NOMO-1 (cell line): ENCODE measurements around the gene QSER1.
"Not testable (repeated sequence)": the region's sequence is repeated elsewhere in the genome, so short reads cannot be mapped to it uniquely, and the experiment has no call there.

Source experiments
- DNase-seq, 2 experiments: peaks; one replicate each; lab custom pipeline; 2025; ENCODE audit not compliant: unreplicated experiment in 2 of 2; lab: John Stamatoyannopoulos, UW

The QSER1 gene

DNA sequence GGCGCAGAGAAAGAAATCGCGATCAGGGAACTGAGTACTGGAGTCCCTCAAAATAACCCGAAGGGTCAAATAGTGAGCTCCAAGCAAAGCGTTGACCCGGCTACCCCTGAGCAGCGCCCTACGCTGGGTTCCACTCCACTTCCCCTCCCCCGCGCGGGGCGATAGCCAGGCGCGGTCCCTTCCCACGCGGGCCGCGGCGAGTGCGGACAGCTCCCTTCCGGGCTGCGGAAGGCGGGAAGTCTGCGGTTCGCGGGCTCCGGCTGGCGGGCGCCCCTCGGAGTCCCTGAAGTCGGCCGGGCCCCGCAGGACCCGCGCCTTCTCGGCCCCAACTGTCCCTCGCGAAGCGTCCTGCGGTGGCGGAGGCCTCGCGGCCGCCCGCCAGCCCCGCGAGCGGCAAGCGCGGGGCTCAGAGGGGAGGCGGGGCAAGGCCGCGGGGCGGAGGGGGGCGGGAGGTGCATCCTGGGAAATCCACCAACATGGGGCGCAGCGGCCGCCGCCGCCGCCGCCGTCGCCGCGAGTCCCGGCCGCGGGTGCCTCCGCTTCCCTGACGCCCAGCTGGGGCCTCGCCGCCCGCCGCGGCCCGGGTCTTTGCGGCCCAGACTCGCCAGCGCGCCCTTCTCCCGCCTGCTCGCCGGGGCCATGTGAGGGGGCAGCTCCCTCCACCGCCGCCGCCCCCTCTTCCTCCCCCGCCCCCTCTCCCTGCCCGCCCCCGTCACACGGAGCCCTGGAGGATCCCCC, at the start of gene QSER1:
Gene QSER1, plus strand, starts transcription at position 457 of the 738 bp plus-strand sequence. CDS start 315 bp downstream, outside the sequence.
- peak; percentile 52 to 78 for DNase-seq

GRCh38 chr11:32843544-32843943, 49.1 kb upstream of the QSER1 start:
- peak in 1 of 2 experiments; percentile 33 for DNase-seq

- DNase-seq: peak; percentile 32 to 91
Observed at GRCh38 chr11:32847511-32847910, 45.1 kb upstream of the QSER1 start.

DNA sequence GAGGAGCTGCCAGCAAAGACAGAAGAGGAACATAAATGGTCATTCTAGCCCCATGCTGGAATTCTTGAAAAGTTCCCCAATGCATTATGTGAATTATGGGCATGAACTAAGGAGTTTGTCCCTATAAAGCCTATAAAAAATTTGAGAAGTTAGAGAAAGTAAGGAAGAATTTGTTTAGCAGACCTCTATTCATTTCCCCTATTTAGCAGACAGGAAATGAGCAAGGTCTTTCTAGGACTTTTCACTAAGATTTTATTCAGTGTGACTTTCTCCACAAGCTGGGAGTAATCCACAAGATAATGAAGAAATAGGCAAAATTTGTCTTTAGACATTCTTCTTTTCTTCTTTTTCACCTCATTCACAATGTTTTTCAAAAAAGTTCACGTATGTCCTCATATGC, 42.9 kb upstream of the QSER1 start:
- no peak for DNase-seq

DNA sequence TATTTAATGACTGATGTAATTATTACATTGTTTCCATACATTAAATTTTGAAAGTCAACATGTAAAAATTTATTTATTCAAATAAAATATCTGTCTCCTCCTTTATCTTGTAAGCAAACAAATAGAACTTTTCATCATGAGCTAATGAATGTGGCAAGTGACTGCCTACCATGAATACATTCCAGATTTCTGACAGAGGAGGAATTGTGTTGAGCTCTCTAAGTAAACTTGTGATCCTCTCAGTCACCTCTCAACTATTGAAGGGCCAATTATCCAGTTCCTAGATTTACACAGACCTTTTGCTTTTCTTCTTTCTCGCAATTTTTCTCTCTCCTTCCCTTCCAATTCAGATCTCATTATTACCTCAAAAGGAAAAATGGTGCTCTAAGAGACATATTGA, 41.4 kb upstream of the QSER1 start:
- no peak for DNase-seq

DNA sequence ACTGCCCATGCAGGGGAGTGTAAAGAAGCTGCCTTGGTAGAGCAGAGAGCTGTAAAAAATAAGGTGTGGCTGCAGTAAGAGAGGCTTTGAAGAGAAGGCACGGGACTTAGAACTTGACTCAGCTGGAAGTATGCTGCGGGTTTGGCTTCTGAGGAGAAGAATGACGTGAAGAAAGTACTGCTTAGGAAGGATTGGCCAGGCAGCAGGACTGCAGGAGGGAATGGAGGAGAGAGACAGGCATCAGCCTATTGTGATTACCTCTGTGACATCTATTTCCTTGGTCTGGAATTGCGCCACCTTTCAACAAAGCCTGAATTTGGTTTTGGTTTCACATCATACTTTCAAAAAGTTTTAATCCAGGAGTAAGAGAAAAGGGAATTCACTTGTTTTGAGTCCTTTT, 40.4 kb upstream of the QSER1 start:
- peak; percentile 42 to 67 for DNase-seq

DNA sequence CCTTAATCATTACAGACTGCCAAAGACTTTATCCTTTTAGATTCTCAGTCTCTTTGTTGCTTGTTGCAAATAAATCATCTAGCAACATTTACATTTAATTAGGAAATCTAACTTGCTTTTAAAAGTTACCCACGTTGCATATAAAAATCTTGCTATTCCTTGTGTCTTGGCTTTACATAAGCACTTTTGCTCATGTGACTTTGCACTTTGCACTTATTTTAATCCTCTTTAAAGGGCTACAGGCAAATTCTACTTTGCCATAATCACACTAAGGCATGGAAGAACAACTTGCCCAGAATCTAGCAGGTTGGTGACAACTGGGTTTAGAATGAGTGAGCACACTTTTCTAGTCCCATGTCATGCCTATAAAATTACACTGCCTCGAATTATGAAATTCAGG, 37.0 kb upstream of the QSER1 start:
- DNase-seq: no peak

GRCh38 chr11:32858731-32859130, 33.9 kb upstream of the QSER1 start:
- no peak for DNase-seq

DNA sequence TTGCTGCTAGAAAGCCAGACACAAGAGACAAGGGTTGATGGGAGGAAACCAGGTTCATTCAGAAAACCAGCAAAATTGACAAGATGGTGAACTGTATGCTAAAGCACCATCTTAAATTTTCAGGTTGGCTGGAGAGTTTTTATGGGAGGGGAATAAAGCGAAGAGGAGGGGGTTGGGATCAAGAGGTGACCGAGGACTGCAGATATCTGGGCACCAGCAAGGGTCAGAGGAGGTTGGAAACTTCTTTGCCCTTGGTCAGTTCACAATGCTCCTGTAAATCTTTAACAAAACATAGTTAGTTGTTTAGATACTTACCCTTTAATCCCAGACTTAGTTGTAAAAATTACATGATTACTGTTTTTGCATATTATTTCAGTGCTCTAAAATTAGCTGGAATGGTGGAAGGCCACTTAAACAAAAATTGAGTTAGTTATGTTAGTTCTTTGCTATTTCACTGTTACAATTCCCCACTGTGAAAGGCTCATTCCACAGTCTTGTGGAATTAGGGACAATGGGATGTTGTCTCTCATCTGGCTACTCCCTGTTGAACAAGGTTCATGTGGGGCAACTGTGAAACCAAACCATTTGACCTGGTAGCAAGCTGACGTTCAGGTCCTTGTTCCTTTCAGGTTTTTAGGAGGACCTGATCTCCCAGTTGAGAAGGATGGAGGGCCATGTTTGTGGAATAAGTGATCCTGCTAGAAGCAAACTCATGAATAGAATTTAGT, 30.6 kb upstream of the QSER1 start:
- DNase-seq: no peak

- DNase-seq: no peak
Observed at GRCh38 chr11:32864555-32864954, 28.1 kb upstream of the QSER1 start.

- not testable (repeated sequence) for DNase-seq
Observed at GRCh38 chr11:32868752-32869151, 23.9 kb upstream of the QSER1 start.

GRCh38 chr11:32870676-32871075, 21.9 kb upstream of the QSER1 start:
- no peak for DNase-seq

DNA sequence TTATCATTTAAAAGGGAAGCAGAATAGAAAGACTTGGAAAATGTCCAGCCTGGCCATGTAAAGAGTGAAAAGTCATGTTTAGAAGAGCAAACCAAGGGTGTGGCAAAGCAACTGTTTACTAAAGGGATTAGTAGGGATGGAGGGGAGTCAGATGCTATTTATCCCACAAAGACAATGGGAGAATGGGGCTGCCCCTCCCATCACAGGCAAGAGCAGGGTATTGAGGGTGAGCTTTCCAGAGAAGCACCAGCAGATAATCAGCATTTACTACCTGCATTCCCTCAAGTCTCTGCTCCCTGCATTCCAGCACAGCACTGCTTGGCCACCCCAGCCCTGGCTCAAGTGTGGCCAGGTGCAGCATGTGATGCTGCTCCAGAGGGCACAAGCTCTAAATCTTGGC, 18.5 kb upstream of the QSER1 start:
- DNase-seq: no peak

GRCh38 chr11:32881286-32881685, 11.3 kb upstream of the QSER1 start:
- DNase-seq: no peak

DNA sequence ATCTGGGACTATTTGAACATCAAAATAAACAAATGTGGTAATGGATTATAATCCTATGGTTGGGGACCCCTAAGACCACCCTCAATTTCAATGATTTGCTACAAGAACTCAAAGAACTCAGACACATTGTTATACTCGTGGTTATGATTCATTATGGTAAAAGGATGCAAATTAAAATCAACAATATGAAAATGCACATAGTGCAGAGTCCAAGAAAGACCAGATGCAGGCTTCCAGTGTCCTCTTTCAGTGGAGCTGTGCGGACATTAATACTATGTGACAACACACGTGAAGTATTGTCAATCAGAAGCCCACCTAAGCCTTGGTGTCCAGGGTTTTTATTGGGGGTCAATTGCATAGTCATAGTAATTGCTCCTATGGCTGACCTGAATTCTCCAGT, 9.2 kb upstream of the QSER1 start:
- DNase-seq: no peak

DNA sequence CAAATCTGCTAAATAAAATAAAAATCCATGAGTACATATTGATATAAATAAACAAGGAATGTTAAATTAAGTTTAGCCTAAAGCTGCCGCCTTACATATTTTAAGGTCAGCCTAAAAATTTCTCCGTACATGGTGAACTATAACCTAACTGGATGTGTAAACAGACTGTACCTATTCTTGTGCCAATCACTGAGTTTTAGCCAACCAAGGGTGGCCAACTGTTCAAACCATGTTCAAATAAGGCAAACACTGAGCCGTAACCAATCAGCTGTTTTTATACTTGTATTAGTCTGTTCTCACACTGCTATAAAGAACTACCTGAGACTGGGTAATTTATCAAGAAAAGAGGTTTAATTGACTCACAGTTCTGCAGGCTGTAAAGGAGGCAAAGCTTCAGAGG, 8.6 kb upstream of the QSER1 start:
- no peak for DNase-seq

DNA sequence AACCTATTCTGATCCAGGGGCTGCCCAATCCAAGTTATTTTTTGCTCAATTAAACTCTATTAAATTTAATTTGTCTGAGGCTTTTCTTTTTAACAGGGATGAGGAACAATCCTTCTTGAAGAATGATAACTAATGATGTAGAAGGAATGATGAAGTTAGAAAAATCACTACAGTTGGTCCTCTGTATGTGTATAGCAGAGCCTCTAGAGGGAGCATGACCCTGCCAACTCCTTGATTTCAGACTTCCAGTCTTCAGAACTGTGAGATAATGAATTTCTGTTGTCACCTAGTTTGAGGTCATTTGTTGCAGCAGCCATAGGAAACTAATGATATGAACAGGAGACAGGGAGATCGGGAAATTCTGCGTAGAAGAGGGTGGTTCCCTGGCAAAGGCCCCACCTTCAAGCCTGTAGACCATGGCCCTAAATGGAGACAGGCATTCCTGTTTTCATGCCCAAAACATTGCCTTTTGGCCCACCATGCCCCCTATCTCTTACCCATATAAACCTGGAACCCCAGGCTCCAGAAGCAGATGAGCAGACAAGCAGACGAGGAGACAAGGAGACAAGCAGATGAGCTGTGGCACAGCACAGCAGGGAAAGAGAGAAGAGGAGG, 7.7 kb upstream of the QSER1 start:
- DNase-seq: no peak

DNA sequence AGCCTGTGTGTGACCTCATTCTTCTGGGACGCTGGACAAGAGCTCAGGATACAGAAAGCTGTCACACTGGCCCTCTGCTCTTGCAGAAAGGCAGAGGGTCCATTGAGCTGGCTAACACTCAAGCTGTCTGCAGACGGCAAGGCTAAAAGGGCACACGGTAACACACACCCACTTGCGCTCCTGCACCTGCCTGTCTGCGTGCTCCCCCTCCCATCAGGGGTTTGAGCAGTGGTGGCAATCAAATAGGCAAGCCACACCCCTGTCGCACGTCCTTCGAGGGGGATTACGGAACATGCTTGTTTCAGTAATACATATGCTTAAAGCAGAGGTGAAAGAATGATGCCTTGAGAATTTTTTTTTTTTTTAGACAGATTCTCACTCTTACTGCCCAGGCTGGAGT, 7.1 kb upstream of the QSER1 start:
- DNase-seq: no peak

DNA sequence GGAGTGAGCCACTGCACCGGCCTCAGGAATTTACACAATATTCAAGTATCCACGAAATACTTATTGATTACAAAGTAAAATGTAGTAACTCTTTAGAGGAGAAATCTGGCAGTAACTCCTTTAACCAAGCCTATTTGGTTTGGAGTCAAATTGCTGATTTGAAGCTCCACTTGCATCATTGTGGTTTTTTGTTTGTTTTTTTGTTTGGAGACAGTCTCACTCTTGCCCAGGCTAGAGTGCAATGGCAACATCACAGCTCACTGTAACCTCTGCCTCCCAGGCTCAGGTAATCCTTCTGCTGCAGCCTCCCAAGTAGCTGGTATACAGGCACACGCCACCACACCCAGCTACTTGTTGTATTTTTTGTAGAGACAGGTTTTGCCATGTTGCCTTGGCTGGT, 6.4 kb upstream of the QSER1 start:
- no peak for DNase-seq

DNA sequence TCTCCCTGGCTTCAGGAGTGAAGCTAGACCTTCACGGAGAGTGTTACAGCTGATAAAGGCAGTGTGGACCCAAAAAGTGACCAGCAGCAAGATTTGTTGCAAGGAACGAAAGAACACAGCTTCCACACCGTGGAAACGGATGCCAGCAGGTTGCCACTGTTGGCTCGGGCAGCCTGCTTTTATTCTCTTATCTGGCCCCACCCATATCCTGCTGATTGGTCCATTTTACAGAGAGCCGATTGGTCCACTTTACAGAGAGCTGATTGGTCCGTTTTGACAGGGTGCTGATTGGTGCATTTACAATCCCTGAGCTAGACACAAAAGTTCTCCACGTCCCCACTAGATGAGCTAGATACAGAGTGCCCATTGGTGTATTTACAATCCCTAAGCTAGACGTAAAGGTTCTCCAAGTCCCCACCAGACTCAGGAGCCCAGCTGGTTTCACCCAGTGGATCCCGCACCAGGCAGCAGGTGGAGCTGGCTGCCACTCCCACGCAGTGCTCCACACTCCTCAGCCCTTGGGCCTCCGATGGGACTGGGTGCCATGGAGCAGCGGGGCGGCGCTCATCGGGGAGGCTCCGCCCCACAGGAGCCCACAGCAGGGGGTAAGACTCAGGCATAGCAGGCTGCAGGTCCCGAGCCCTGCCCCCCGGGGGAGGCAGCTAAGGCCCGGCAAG, 4.8 kb upstream of the QSER1 start:
- not testable (repeated sequence) for DNase-seq

DNA sequence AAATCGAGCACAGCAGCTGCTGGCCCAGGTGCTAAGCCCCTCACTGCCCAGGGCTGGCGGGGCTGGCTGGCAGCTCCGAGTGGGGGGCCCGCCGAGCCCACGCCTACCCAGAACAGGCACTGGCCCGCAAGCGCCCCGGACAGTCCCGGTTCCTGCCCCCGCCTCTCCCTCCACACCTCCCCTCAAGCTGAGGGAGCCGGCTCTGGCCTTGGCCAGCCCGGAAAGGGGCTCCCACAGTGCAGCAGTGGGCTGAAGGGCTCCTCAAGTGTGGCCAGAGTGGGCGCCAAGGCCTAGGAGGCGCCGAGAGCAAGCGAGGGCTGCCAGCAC, 4.3 kb upstream of the QSER1 start:
- DNase-seq: not testable (repeated sequence)
